Sigmoid colon (tissue), 7 donors: ENCODE measurements around the gene LY86. TPM values are rescaled to one million over a fixed set of nuclear protein-coding genes. Genes with fewer than 3 reads are reported as not detected.

Experiments
- DNase-seq: peaks from one replicate; pipeline ENCODE4 v3.0.0-alpha.2; 2019
- H3K27ac ChIP-seq, 4 donors: fragments of 200-600 bp; sonication (generic); one replicate each; pipeline ENCODE4 v1.5.1; 2016 to 2019; ENCODE audit warnings: mild to moderate bottlenecking in 1 of 4
- H3K27me3 ChIP-seq, 3 donors: fragments of 200-600 bp; sonication (generic); one replicate each; pipeline ENCODE4 v1.5.1; 2019; ENCODE audit warnings: mild to moderate bottlenecking in 1 of 3
- H3K36me3 ChIP-seq, 4 donors: fragments of 200-600 bp; sonication (generic); one replicate each; pipeline ENCODE4 v1.5.1; 2016 to 2019
- H3K4me1 ChIP-seq, 4 donors: fragments of 200-600 bp; sonication (generic); one replicate each; pipeline ENCODE4 v1.5.1; 2017 to 2019
- H3K4me3 ChIP-seq, 4 donors: fragments of 200-600 bp; sonication (generic); one replicate each; pipeline ENCODE4 v1.5.1; 2017 to 2019; ENCODE audit warnings: mild to moderate bottlenecking in 2 of 4, moderate library complexity in 1 of 4
- H3K9me3 ChIP-seq, 4 donors: fragments of 200-600 bp in 3 of 4; sonication (generic) in 3 of 4; one replicate each; pipeline versions ENCODE4 v1.5.1 to v1.6.1; 2013 to 2019
- EP300 ChIP-seq, 4 donors: sonication (generic); formaldehyde crosslinking; IDR thresholded peaks; one replicate each; pipeline ENCODE4 v1.6.1; 2017; ENCODE audit warnings: antibody characterized with exemption in 4 of 4
- POLR2A ChIP-seq, 2 donors: fragments of 450-650 bp; IDR thresholded peaks; one replicate each; pipeline ENCODE4 v1.6.1; 2016; ENCODE audit warnings: antibody characterized with exemption in 2 of 2, mild to moderate bottlenecking in 2 of 2, moderate library complexity in 2 of 2
- POLR2AphosphoS5 ChIP-seq, 4 donors: sonication (generic); formaldehyde crosslinking; IDR thresholded peaks; one replicate each; pipeline ENCODE4 v1.6.1; 2017; ENCODE audit warnings: antibody characterized with exemption in 4 of 4
- WGBS, 2 donors: extraction: QIAGEN DNeasy Blood & Tissue Kit; methylation state at CpG; one replicate each; pipeline ENCODE4 v1.1.7; 2013; 5-methylcytosine and 5-hydroxymethylcytosine counted together
- intact Hi-C: fragments of 100-400 bp; cut with DNase I; formaldehyde crosslinking; loops from one replicate; pipeline ENCODE4 v1.15.1; 2023
- polyA plus RNA-seq, 3 donors: library from polyadenylated mRNA; stranded (reverse); fragments of 200-250 nt; gene quantifications; one replicate each; pipeline ENCODE4 v1.2.3, GENCODE V29; 2013
- total RNA-seq, 4 donors: library from RNA; depleted of rRNA; stranded (reverse); fragments of >200 nt; gene quantifications; one replicate each; pipeline ENCODE4 v1.1.0, GENCODE V29; 2016
- TF ChIP-seq, protein P1 (sequence below), 4 experiments: fragments of 450-650 bp in 3 of 4; fragments of 200-600 bp in 1 of 4; IDR thresholded peaks; one replicate each; pipeline ENCODE4 v1.5.1; 2016 to 2019; ENCODE audit warnings: antibody characterized with exemption in 4 of 4, mild to moderate bottlenecking in 3 of 4, moderate library complexity in 2 of 4
- donor health status: healthy with polysubstance abuse.
- donor health status: Bipolar disorder and iron deficiency.
- donor health status: healthy.

Gene LY86
- total and polyA plus RNA-seq, 7 donors = 1.1 to 15.7 (median 5.9) TPM

GRCh38 chr6:6657820-6658217, 69.3 kb downstream of the LY86 start:
- H3K36me3 ChIP-seq = no peaks in the 10 kb centered on the region
- H3K9me3 ChIP-seq = no peaks in the 10 kb centered on the region
- no peak overlapping the region for H3K27ac ChIP-seq
- WGBS, 2 donors = 87 to 89% methylated on average over 1 of the region's 1 CpG
- peaks cover 0 to 18% (median 15%) of the 10 kb centered on the region in 4 donors for H3K4me1 ChIP-seq
- H3K27me3 ChIP-seq = no peaks in the 10 kb centered on the region
- DNase-seq = no peak
- intact Hi-C loops = no loop called here
- H3K4me3 ChIP-seq = no peak overlapping the region
- TF ChIP-seq POLR2A (IDR thresholded peaks at IDR 0.05) (no peak), POLR2AphosphoS5 (IDR thresholded peaks at IDR 0.05) (no peak), EP300 (IDR thresholded peaks at IDR 0.05) (no peak)
- TF ChIP-seq, protein P1, sequence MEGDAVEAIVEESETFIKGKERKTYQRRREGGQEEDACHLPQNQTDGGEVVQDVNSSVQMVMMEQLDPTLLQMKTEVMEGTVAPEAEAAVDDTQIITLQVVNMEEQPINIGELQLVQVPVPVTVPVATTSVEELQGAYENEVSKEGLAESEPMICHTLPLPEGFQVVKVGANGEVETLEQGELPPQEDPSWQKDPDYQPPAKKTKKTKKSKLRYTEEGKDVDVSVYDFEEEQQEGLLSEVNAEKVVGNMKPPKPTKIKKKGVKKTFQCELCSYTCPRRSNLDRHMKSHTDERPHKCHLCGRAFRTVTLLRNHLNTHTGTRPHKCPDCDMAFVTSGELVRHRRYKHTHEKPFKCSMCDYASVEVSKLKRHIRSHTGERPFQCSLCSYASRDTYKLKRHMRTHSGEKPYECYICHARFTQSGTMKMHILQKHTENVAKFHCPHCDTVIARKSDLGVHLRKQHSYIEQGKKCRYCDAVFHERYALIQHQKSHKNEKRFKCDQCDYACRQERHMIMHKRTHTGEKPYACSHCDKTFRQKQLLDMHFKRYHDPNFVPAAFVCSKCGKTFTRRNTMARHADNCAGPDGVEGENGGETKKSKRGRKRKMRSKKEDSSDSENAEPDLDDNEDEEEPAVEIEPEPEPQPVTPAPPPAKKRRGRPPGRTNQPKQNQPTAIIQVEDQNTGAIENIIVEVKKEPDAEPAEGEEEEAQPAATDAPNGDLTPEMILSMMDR (IDR thresholded peaks at IDR 0.05) = no peak

- no peaks in the 10 kb centered on the region for H3K36me3 ChIP-seq
- H3K27me3 ChIP-seq = no peaks in the 10 kb centered on the region
- no peaks in the 10 kb centered on the region for H3K9me3 ChIP-seq
- TF ChIP-seq, protein P1 (IDR thresholded peaks at IDR 0.05) = no peak
- peak in 1 of 4 donors; percentile 36 for TF ChIP-seq POLR2AphosphoS5 (IDR thresholded peaks at IDR 0.05)
- peak overlapping the region in 1 of 4 donors; percentile 20 for H3K27ac ChIP-seq
- no peak overlapping the region for H3K4me3 ChIP-seq
- intact Hi-C loops = no loop called here
- no peak for DNase-seq
- H3K4me1 ChIP-seq = peaks cover 0 to 18% (median 15%) of the 10 kb centered on the region in 4 donors
- WGBS, 2 donors = 49 to 82% methylated on average over 7 of the region's 7 CpGs
Measured at GRCh38 chr6:6659600-6660327, 71.2 kb downstream of the LY86 start.

DNA sequence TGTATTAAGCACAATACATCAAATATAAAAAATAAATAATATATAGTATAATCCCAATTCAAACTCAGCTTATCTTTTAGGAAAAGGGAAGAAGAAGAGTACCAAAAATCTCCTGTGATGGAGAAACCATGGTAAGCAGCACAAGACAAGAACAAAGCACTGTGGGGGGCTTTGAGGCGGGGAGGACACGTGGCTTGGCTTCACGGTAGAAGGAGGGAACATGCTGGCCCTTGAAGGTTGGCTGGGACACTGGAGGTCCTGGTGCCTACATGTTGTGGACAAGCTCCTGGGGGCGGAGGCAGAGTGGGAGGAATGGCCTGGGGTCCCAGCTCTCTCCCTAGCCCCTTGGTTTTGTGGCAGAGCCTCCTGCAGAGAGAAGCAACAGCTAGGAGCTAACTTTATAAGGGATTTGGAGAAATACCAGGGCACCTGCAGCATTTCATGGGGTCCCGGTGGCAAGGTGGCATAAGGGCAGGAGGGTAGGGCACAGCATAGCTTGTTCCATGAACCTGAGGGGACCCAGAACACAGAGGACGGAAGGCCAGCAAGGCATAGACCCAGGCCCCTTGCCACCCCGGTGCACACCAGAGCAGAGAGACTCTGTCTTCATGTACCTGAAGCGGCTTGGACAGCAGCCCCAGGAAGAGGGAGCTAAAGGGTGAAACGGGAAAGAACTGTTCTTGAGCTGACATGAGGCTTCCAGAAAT, 72.0 kb downstream of the LY86 start:
- DNase-seq = no peak
- Histone ChIP-seq H3K27ac (no peak overlapping the region), H3K4me3 (no peak overlapping the region), H3K36me3 (no peaks in the 10 kb centered on the region), H3K27me3 (no peaks in the 10 kb centered on the region), H3K4me1 (peaks cover 0 to 18% (median 15%) of the 10 kb centered on the region in 4 donors), H3K9me3 (no peaks in the 10 kb centered on the region)
- 87 to 90% methylated on average over 9 of the region's 9 CpGs for WGBS, 2 donors
- TF ChIP-seq, protein P1 (IDR thresholded peaks at IDR 0.05) = no peak
- intact Hi-C loops = no loop called here

DNA sequence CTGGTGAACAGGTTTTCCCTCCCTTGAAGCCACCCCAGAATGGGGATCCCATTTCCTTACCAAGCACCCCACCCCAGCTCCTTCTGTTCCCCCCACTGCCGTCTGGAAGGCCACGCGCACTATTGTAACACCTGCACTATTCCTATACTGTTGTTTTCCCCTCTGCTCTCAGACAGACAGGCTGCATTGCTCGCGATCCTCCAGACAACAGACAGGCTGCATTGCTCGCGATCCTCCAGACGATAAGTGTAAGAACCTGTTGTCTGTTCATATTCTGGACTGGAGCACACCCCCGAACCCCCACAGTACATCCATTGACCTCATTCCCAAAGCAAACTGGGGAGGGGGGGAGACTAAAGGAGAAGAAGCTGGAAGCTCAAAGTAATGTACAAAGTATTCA, 72.7 kb downstream of the LY86 start:
- intact Hi-C loops = no loop called here

More for the DNA sequence above, 72.7 kb downstream of the LY86 start:
- TF ChIP-seq POLR2AphosphoS5 (IDR thresholded peaks at IDR 0.05) (no peak), POLR2A (IDR thresholded peaks at IDR 0.05) (no peak), EP300 (IDR thresholded peaks at IDR 0.05) (no peak)
- TF ChIP-seq, protein P1 (IDR thresholded peaks at IDR 0.05) = no peak
- Histone ChIP-seq H3K27ac (no peak overlapping the region), H3K4me3 (no peak overlapping the region), H3K9me3 (no peaks in the 10 kb centered on the region), H3K36me3 (no peaks in the 10 kb centered on the region), H3K4me1 (peaks cover 0 to 18% (median 15%) of the 10 kb centered on the region in 4 donors), H3K27me3 (no peaks in the 10 kb centered on the region)
- 49 to 71% methylated on average over 9 of the region's 9 CpGs for WGBS, 2 donors
- no peak for DNase-seq
